GOT3 (cell line): ENCODE results near the gene ZNF654.
A peak's percentile ranks its signal among the peaks of the same experiment; 100 is the strongest.
"Not testable (repeated sequence)": the region's sequence is repeated elsewhere in the genome, so short reads cannot be mapped to it uniquely, and the experiment has no call there.

Experiments used
- DNase-seq: peaks from one replicate; lab custom pipeline; 2025; ENCODE audit warnings: mixed read lengths; lab: John Stamatoyannopoulos, UW

The ZNF654 gene

GRCh38 chr3:88058581-88059379, at the start of gene ZNF654, which contains the start of gene CGGBP1:
Gene ZNF654 (plus strand): TSS chr3:88059255. CDS start chr3:88059320, 65 bp downstream.
Gene CGGBP1 (minus strand): TSS chr3:88059005. CDS start chr3:88055976, 3,029 bp downstream.
- peak; percentile 96 for DNase-seq

- no peak for DNase-seq
Measured at GRCh38 chr3:88010810-88011209, 48.2 kb upstream of the ZNF654 start.

GRCh38 chr3:88013592-88013991, 45.5 kb upstream of the ZNF654 start:
- DNase-seq: no peak

- not testable (repeated sequence) for DNase-seq
Measured at GRCh38 chr3:88015656-88016055, 43.4 kb upstream of the ZNF654 start.

GRCh38 chr3:88019024-88019423, 40.0 kb upstream of the ZNF654 start:
- DNase-seq: no peak

- no peak for DNase-seq
Measured at GRCh38 chr3:88025001-88025552, 34.0 kb upstream of the ZNF654 start.

- DNase-seq: no peak
Measured at GRCh38 chr3:88028876-88029275, 30.2 kb upstream of the ZNF654 start.

GRCh38 chr3:88030210-88030609, 28.8 kb upstream of the ZNF654 start:
- DNase-seq: no peak

- DNase-seq: no peak
Measured at GRCh38 chr3:88031642-88032077, 27.4 kb upstream of the ZNF654 start.

GRCh38 chr3:88032245-88032644, 26.8 kb upstream of the ZNF654 start:
- no peak for DNase-seq

GRCh38 chr3:88033079-88033478, 26.0 kb upstream of the ZNF654 start:
- no peak for DNase-seq

GRCh38 chr3:88033808-88034207, 25.2 kb upstream of the ZNF654 start:
- no peak for DNase-seq

GRCh38 chr3:88034491-88035275, 24.4 kb upstream of the ZNF654 start:
- DNase-seq: no peak

GRCh38 chr3:88036221-88036620, 22.8 kb upstream of the ZNF654 start:
- no peak for DNase-seq

- DNase-seq: peak; percentile 1
Measured at GRCh38 chr3:88038566-88038965, 20.5 kb upstream of the ZNF654 start.

- DNase-seq: no peak
Measured at GRCh38 chr3:88040529-88040928, 18.5 kb upstream of the ZNF654 start.

- no peak for DNase-seq
Measured at GRCh38 chr3:88041005-88041404, 18.1 kb upstream of the ZNF654 start.

GRCh38 chr3:88044411-88044810, 14.6 kb upstream of the ZNF654 start:
- DNase-seq: no peak

- no peak for DNase-seq
Measured at GRCh38 chr3:88046766-88047165, 12.3 kb upstream of the ZNF654 start.

- no peak for DNase-seq
Measured at GRCh38 chr3:88057630-88058305, 1.3 kb upstream of the ZNF654 start.

- DNase-seq: no peak
Measured at GRCh38 chr3:88058306-88058580, 812 bp upstream of the ZNF654 start.
